DMS 273 (cell line): ENCODE measurements around the gene DCUN1D2.
"Not testable (repeated sequence)": the region's sequence is repeated elsewhere in the genome, so short reads cannot be mapped to it uniquely, and the experiment has no call there.

Experiments
- DNase-seq: peaks from one replicate; lab custom pipeline; 2025; ENCODE audit not compliant: unreplicated experiment; lab: John Stamatoyannopoulos, UW

Gene DCUN1D2

GRCh38 chr13:113491982-113492381, 1.5 kb upstream of the DCUN1D2 start:
- DNase-seq: no peak

GRCh38 chr13:113491418-113491883, 940 bp upstream of the DCUN1D2 start:
- DNase-seq: peak; percentile 26

GRCh38 chr13:113489549-113490495, 689 bp downstream of the DCUN1D2 start:
- DNase-seq: peak; percentile 62

GRCh38 chr13:113489171-113489548, 1.4 kb downstream of the DCUN1D2 start:
- DNase-seq: no peak

- no peak for DNase-seq
Observed at GRCh38 chr13:113488283-113488682, 2.2 kb downstream of the DCUN1D2 start.

- DNase-seq: no peak
Observed at GRCh38 chr13:113486698-113487097, 3.8 kb downstream of the DCUN1D2 start.

- DNase-seq: no peak
Observed at GRCh38 chr13:113485545-113485944, 5.0 kb downstream of the DCUN1D2 start.

- no peak for DNase-seq
Observed at GRCh38 chr13:113483504-113484293, 6.8 kb downstream of the DCUN1D2 start.

GRCh38 chr13:113483081-113483480, 7.4 kb downstream of the DCUN1D2 start:
- DNase-seq: no peak

GRCh38 chr13:113479179-113479578, 11.3 kb downstream of the DCUN1D2 start:
- DNase-seq: no peak

GRCh38 chr13:113477724-113478123, 12.8 kb downstream of the DCUN1D2 start:
- no peak for DNase-seq

- DNase-seq: no peak
Observed at GRCh38 chr13:113476811-113477210, 13.7 kb downstream of the DCUN1D2 start.

GRCh38 chr13:113475911-113476310, 14.6 kb downstream of the DCUN1D2 start:
- no peak for DNase-seq

- DNase-seq: no peak
Observed at GRCh38 chr13:113475280-113475679, 15.2 kb downstream of the DCUN1D2 start.

- DNase-seq: no peak
Observed at GRCh38 chr13:113474179-113474578, 16.3 kb downstream of the DCUN1D2 start.

GRCh38 chr13:113472355-113473025, 18.0 kb downstream of the DCUN1D2 start:
- no peak for DNase-seq

- no peak for DNase-seq
Observed at GRCh38 chr13:113471844-113472243, 18.7 kb downstream of the DCUN1D2 start.

GRCh38 chr13:113470635-113471163, 19.8 kb downstream of the DCUN1D2 start:
- not testable (repeated sequence) for DNase-seq

GRCh38 chr13:113470073-113470472, 20.4 kb downstream of the DCUN1D2 start:
- no peak for DNase-seq

GRCh38 chr13:113469582-113469981, 20.9 kb downstream of the DCUN1D2 start:
- DNase-seq: no peak
